Activated CD8-positive, alpha-beta T cell treated with anti-CD3 and anti-CD28 coated beads for 36 hours (primary cell): ENCODE results near the gene AOPEP. TPM values are rescaled to one million over a fixed set of nuclear protein-coding genes. Genes with fewer than 3 reads are reported as not detected.
A peak's percentile ranks its signal among the peaks of the same experiment; 100 is the strongest.

Experiments used
- ATAC-seq: fragments of 200-7000 bp; cut with Tn5 transposase; one replicate; pipeline ENCODE4 v1.10.0; 2021; ENCODE audit warnings: mild to moderate bottlenecking, moderate library complexity
- CTCF ChIA-PET: fragments of 350-600 bp; sonication (Branson Sonifier 250); formaldehyde crosslinking; loops from one replicate; lab custom pipeline; 2021; ENCODE audit warnings: antibody characterized with exemption; lab: Charles Lee
- POLR2A ChIA-PET: fragments of 350-600 bp; sonication (Branson Sonifier 250); formaldehyde crosslinking; loops from one replicate; lab custom pipeline; 2021; ENCODE audit warnings: antibody characterized with exemption; lab: Charles Lee
- DNase-seq: peaks from one replicate; pipeline ENCODE4 v3.0.0-alpha.2; 2020
- H3K27ac Mint-ChIP-seq: one replicate; pipeline ENCODE4 v1.8.0; 2021; ENCODE audit warnings: mild to moderate bottlenecking, mixed read lengths
- H3K27me3 Mint-ChIP-seq: one replicate; pipeline ENCODE4 v1.8.0; 2021; ENCODE audit warnings: mixed read lengths
- H3K36me3 Mint-ChIP-seq: one replicate; pipeline ENCODE4 v1.8.0; 2021; ENCODE audit warnings: low read depth, mixed read lengths
- H3K4me1 Mint-ChIP-seq: one replicate; pipeline ENCODE4 v1.8.0; 2021; ENCODE audit warnings: low read depth, mixed read lengths
- H3K4me3 Mint-ChIP-seq: one replicate; pipeline ENCODE4 v1.8.0; 2021; ENCODE audit warnings: mild to moderate bottlenecking, moderate library complexity, mixed read lengths
- H3K9me3 Mint-ChIP-seq: one replicate; pipeline ENCODE4 v1.8.0; 2021; ENCODE audit warnings: mixed read lengths
- CTCF ChIP-seq: fragments of 200-600 bp; IDR thresholded peaks from one replicate; pipeline ENCODE4 v1.8.0; 2022; ENCODE audit warnings: antibody characterized with exemption, mild to moderate bottlenecking
- intact Hi-C: fragments of 100-400 bp; cut with micrococcal nuclease; formaldehyde crosslinking; loops from one replicate; pipeline ENCODE4 v1.10.0; 2022
- total RNA-seq, 2 experiments: library from RNA; stranded (reverse); gene quantifications; one replicate each; pipeline ENCODE4 v1.2.3, GENCODE V29; 2021

AOPEP gene
- total RNA-seq, 2 experiments from 2014 or later: 7.1 to 8.7 TPM

- TF ChIP-seq CTCF: no peak
- intact Hi-C loops: loop anchor here (5.0 kb wide), 1 partner anchor 341 kb away; no protein-coding TSS in a partner anchor
- Mint-ChIP-seq H3K4me3 (no peak overlapping the region), H3K4me1 (peaks cover 5% of the 10 kb centered on the region), H3K9me3 (no peaks in the 10 kb centered on the region), H3K27me3 (no peaks in the 10 kb centered on the region), H3K36me3 (peaks cover 2% of the 10 kb centered on the region), H3K27ac (no peak overlapping the region)
- ChIA-PET POLR2A (no interaction called here), CTCF (interaction anchor here (1.5 to 5.6 kb wide), 2 partner anchors 8 to 340 kb away, joined by 4 to 43 read pairs; no protein-coding TSS in a partner anchor)
- no peak for DNase-seq
- ATAC-seq: no peak
Observed at GRCh38 chr9:94786586-94786985, 60.1 kb downstream of the AOPEP start.

- H3K36me3 Mint-ChIP-seq: peaks cover 2% of the 10 kb centered on the region
- TF ChIP-seq CTCF: no peak
- no peaks in the 10 kb centered on the region for H3K9me3 Mint-ChIP-seq
- peak; percentile 17 for DNase-seq
- POLR2A ChIA-PET: no interaction called here
- no peak overlapping the region for H3K27ac Mint-ChIP-seq
- no peak for ATAC-seq
- H3K4me1 Mint-ChIP-seq: peaks cover 5% of the 10 kb centered on the region
- H3K4me3 Mint-ChIP-seq: no peak overlapping the region
- intact Hi-C loops: loop anchor here (5.0 kb wide), 1 partner anchor 340 kb away; no protein-coding TSS in a partner anchor
- CTCF ChIA-PET: interaction anchor here (5.6 kb wide), 1 partner anchor 339 kb away, joined by 43 read pairs; no protein-coding TSS in a partner anchor
- H3K27me3 Mint-ChIP-seq: no peaks in the 10 kb centered on the region
Observed at GRCh38 chr9:94787266-94787665, 60.8 kb downstream of the AOPEP start.

GRCh38 chr9:94788570-94789105, 62.1 kb downstream of the AOPEP start:
- DNase-seq (no peak), ATAC-seq (no peak)
- intact Hi-C loops: loop anchor here (5.0 kb wide), 1 partner anchor 339 kb away; no protein-coding TSS in a partner anchor
- Mint-ChIP-seq H3K9me3 (no peaks in the 10 kb centered on the region), H3K27me3 (no peaks in the 10 kb centered on the region), H3K27ac (no peak overlapping the region), H3K4me1 (peaks cover 5% of the 10 kb centered on the region), H3K4me3 (no peak overlapping the region), H3K36me3 (peaks cover 10% of the 10 kb centered on the region)
- CTCF ChIA-PET: interaction anchor here (0.6 to 1.0 kb wide), 2 partner anchors 14 to 334 kb away, joined by 3 read pairs; no protein-coding TSS in a partner anchor
- POLR2A ChIA-PET: no interaction called here
- TF ChIP-seq CTCF: no peak

GRCh38 chr9:94791435-94791834, 64.9 kb downstream of the AOPEP start:
- intact Hi-C loops: no loop called here
- H3K27ac Mint-ChIP-seq: no peak overlapping the region
- TF ChIP-seq CTCF: no peak
- no peak for DNase-seq
- no peak overlapping the region for H3K4me3 Mint-ChIP-seq
- ATAC-seq: no peak
- peaks cover 3% of the 10 kb centered on the region for H3K4me1 Mint-ChIP-seq
- no peaks in the 10 kb centered on the region for H3K27me3 Mint-ChIP-seq
- H3K9me3 Mint-ChIP-seq: no peaks in the 10 kb centered on the region
- H3K36me3 Mint-ChIP-seq: peaks cover 26% of the 10 kb centered on the region
- ChIA-PET CTCF (interaction anchor here (0.6 to 0.8 kb wide), 2 partner anchors 10 to 1362 kb away, joined by 3 to 4 read pairs; no protein-coding TSS in a partner anchor), POLR2A (interaction anchor here (0.6 kb wide), 1 partner anchor 26 kb away, joined by 3 read pairs; no protein-coding TSS in a partner anchor)

- H3K27ac Mint-ChIP-seq: no peak overlapping the region
- H3K9me3 Mint-ChIP-seq: no peaks in the 10 kb centered on the region
- no peak for TF ChIP-seq CTCF
- intact Hi-C loops: no loop called here
- POLR2A ChIA-PET: no interaction called here
- H3K4me1 Mint-ChIP-seq: no peaks in the 10 kb centered on the region
- DNase-seq (no peak), ATAC-seq (no peak)
- peaks cover 26% of the 10 kb centered on the region for H3K36me3 Mint-ChIP-seq
- CTCF ChIA-PET: interaction anchor here (0.8 kb wide), 1 partner anchor 9 kb away, joined by 4 read pairs; no protein-coding TSS in a partner anchor
- H3K27me3 Mint-ChIP-seq: no peaks in the 10 kb centered on the region
- no peak overlapping the region for H3K4me3 Mint-ChIP-seq
Observed at GRCh38 chr9:94792511-94792910, 66.0 kb downstream of the AOPEP start.
